Fibroblast of the aortic adventitia (primary cell): ENCODE measurements around the gene SOSTDC1. TPM values are rescaled to one million over a fixed set of nuclear protein-coding genes. Genes with fewer than 3 reads are reported as not detected.

Experiments used
- DNase-seq: peaks from one replicate; pipeline ENCODE4 v3.0.0-alpha.2; 2010; ENCODE audit warnings: low read depth
- H3K4me3 ChIP-seq: 2 replicates; pipeline ENCODE4 v1.5.1; 2011; ENCODE audit warnings: low read depth, mild to moderate bottlenecking, control low read depth, low read length, moderate library complexity
- CTCF ChIP-seq: IDR thresholded peaks from 2 replicates; pipeline ENCODE4 v1.5.1; 2011; ENCODE audit warnings: mild to moderate bottlenecking, low read length, control low read depth, inconsistent platforms; ENCODE audit not compliant: insufficient read depth
- total RNA-seq: library from RNA; depleted of rRNA; stranded (reverse); fragments of >200 nt; gene quantifications from 2 replicates; pipeline ENCODE4 v1.2.3, GENCODE V29; 2012; ENCODE audit warnings: low replicate concordance

SOSTDC1 gene
- total RNA-seq, 1 donor = 0.36 TPM

- peak; percentile 3 for DNase-seq
- no peak for TF ChIP-seq CTCF
- no peak overlapping the region for H3K4me3 ChIP-seq
Measured at GRCh38 chr7:16504019-16504418, 38.5 kb upstream of the SOSTDC1 start.

- no peak for TF ChIP-seq CTCF
- no peak for DNase-seq
- H3K4me3 ChIP-seq = no peak overlapping the region
Measured at GRCh38 chr7:16502303-16502702, 36.8 kb upstream of the SOSTDC1 start.

- H3K4me3 ChIP-seq = no peak overlapping the region
- DNase-seq = no peak
- no peak for TF ChIP-seq CTCF
Measured at GRCh38 chr7:16498122-16498521, 32.6 kb upstream of the SOSTDC1 start.

DNA sequence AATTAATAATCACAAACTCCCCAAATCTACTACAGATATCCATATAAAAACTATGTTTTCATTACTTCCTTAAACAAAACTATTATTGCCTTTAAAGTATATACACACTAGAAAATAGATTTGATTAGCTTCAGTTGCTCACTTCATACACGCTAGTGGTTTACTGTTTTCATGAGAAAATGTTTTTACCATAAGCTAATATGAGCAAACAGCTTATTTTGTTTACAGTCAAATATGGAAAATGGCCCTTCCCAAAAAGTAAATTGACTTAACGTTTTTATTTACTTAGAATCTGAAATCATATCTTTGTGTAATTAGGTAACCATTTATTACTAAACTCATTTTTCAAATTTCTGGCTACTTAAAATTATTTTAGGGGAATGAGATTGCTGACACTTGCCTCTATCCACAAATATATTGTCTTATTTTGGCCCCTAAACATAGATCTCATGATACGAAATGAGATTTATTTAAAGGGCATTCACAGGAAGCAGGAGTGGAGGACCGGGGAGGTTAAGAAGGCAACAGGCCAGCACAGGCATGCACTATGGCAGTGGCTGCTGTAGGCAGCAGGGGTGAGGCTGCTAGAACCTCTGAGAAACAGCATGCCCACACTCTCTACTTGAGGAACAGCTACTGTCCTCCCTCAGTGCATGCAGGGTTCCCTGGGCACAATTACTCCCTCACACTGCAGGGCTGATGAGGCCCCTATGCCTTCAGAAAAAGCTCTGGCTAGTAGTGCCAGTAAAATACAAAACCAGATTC, 29.6 kb upstream of the SOSTDC1 start:
- DNase-seq = no peak
- TF ChIP-seq CTCF = no peak

DNA sequence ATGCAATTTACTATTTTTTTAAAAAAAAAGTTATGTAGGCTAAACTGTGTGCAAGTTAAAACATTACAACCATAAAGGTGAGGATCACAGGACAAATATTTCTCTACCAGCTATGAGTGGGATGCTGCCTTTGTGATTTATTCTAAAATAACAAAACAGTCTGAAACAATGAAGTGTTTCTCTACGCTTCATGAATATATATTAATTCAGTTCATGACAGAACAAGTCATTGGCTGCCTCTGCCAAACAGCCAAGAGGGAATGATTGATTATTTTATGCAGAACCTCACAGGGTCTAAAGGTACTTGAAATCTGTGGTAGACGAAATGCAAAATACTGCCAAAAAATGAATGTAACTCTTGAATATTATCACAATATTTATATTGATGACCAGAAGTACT, 29.0 kb upstream of the SOSTDC1 start:
- no peak for TF ChIP-seq CTCF
- H3K4me3 ChIP-seq = no peak overlapping the region
- DNase-seq = no peak

More for the DNA sequence above, 29.6 kb upstream of the SOSTDC1 start:
- H3K4me3 ChIP-seq = no peak overlapping the region

DNA sequence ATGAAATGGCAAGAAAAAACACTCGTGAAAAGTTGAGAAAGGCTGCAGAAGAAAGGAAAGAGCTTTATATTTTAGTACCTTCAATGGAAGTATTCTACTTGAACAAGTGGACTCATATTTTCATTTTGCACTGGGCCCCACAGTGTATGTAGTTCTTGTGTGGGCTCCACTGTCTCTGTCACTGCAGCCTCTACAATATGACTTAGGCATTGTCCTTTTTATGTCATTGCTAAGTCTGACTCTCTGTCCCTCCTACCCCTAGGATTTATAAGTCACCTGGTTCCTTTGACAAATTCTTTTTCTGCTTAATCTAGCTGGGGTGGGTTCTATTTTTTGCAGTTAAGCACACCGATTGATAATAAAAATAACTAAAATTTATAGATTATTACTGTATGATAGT, 27.7 kb upstream of the SOSTDC1 start:
- no peak overlapping the region for H3K4me3 ChIP-seq
- DNase-seq = no peak
- no peak for TF ChIP-seq CTCF

GRCh38 chr7:16492513-16493062, 27.1 kb upstream of the SOSTDC1 start:
- DNase-seq = peak; percentile 55
- H3K4me3 ChIP-seq = no peak overlapping the region
- no peak for TF ChIP-seq CTCF
